NCI-H2081 treated with DMSO at 0.1 percent for 48 hours (cell line): ENCODE measurements around the gene VPS37D.
A peak's percentile ranks its signal among the peaks of the same experiment; 100 is the strongest.

Experiments
- DNase-seq: peaks from one replicate; lab custom pipeline; 2025; lab: John Stamatoyannopoulos, UW

VPS37D gene

GRCh38 chr7:73681031-73681430 is 13.4 kb downstream of the VPS37D start:
- no peak for DNase-seq

- DNase-seq, result no peak
Measured at GRCh38 chr7:73682745-73683055, 15.1 kb downstream of the VPS37D start.

- DNase-seq, result peak; percentile 60
Measured at GRCh38 chr7:73683056-73683787, 15.6 kb downstream of the VPS37D start, which contains the start of the genes BUD23 and DNAJC30. BUD23 (plus strand) TSS chr7:73683597; CDS start chr7:73683626, 29 bp downstream. DNAJC30 (minus strand) TSS chr7:73683453; CDS start chr7:73683423, 30 bp downstream.

- DNase-seq, result no peak
Measured at GRCh38 chr7:73683788-73684693, 16.4 kb downstream of the VPS37D start.

- no peak for DNase-seq
Measured at GRCh38 chr7:73685311-73685710, 17.7 kb downstream of the VPS37D start.

- no peak for DNase-seq
Measured at GRCh38 chr7:73688288-73688687, 20.7 kb downstream of the VPS37D start.

GRCh38 chr7:73690646-73691045 is 23.0 kb downstream of the VPS37D start:
- no peak for DNase-seq

- no peak for DNase-seq
Measured at GRCh38 chr7:73696372-73696771, 28.7 kb downstream of the VPS37D start.

GRCh38 chr7:73698410-73698809 is 30.8 kb downstream of the VPS37D start:
- DNase-seq, result no peak

- no peak for DNase-seq
Measured at GRCh38 chr7:73699370-73700068, 31.9 kb downstream of the VPS37D start.

- no peak for DNase-seq
Measured at GRCh38 chr7:73700069-73700423, 32.4 kb downstream of the VPS37D start.

GRCh38 chr7:73700581-73701134 is 33.0 kb downstream of the VPS37D start:
- no peak for DNase-seq

- DNase-seq, result no peak
Measured at GRCh38 chr7:73701357-73701995, 33.8 kb downstream of the VPS37D start.

- no peak for DNase-seq
Measured at GRCh38 chr7:73702226-73702625, 34.6 kb downstream of the VPS37D start.

GRCh38 chr7:73702665-73703064 is 35.0 kb downstream of the VPS37D start:
- no peak for DNase-seq

- no peak for DNase-seq
Measured at GRCh38 chr7:73703225-73703624, 35.6 kb downstream of the VPS37D start.

GRCh38 chr7:73703757-73704639 is 36.4 kb downstream of the VPS37D start:
- no peak for DNase-seq

- DNase-seq, result no peak
Measured at GRCh38 chr7:73704640-73705550, 37.3 kb downstream of the VPS37D start.

GRCh38 chr7:73705551-73705920 is 37.9 kb downstream of the VPS37D start:
- no peak for DNase-seq
